NK-92 (cell line): ENCODE data around the gene ZFYVE28.

Experiments used
- DNase-seq: peaks from one replicate; lab custom pipeline; 2025; ENCODE audit not compliant: unreplicated experiment; lab: John Stamatoyannopoulos, UW

ZFYVE28 gene

DNA sequence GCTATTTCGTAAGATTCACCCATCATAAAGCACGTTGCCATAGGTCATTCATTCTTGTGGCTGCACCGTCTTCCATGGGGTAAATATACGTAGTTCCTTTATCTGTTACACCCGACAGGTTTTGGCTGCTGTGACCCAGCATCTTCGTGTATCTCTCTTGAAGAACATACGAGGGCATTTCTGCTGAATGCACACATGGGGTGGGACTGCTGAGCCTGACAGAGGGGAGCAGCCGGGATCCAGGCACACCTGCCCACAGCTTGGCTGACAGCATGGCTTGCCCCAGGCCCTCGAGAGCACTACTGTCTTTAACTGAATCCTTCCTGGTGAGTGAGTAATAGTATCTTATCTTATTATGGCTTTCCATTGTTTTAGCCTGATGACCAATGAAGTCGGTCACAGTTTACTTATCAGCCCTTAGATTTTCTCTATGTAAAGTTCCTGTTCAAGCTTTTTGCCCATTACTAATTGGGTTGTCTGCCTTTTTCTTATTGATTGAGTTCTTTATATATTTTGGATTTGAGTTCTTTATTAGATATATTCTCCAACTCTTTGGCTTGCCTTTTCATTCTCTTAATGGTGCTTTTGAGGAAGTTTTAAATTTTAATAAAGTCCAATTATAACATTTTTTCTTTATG is 111.6 kb downstream of the ZFYVE28 start:
- no peak for DNase-seq

DNA sequence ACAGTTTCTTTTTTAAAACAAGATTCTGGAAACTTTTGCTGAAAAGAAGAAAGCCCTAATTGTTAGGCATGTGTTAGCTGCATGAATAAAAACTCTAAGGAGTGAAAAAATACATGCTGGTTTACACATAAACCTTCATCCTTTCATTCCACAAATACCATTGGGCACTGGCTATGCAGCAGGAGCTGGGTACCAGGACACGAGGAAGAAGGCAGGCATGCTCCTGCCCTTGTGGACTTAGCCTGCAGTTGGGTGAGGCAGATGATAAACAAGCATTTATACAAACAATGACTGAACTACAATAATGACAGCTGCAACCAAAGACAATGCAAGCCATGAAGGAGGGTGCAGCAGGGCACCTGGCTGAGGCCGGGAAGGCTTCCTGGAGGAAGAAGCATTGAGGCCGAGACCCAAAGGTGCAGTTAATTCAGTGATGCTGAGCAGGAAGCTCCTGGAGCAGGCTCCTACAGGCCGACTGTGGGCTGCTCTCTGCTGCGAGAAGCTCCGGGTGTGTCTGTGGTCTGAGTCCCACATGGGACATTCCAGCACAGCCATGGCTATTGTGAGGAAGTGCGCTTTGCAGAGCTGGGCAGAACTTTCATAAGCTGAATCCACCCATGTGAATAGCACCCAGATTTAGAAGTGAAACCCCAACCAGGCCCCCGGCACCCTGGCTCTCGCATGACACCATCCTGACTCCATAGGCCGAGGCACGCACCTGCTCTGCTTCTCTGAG is 112.5 kb downstream of the ZFYVE28 start:
- DNase-seq: no peak

DNA sequence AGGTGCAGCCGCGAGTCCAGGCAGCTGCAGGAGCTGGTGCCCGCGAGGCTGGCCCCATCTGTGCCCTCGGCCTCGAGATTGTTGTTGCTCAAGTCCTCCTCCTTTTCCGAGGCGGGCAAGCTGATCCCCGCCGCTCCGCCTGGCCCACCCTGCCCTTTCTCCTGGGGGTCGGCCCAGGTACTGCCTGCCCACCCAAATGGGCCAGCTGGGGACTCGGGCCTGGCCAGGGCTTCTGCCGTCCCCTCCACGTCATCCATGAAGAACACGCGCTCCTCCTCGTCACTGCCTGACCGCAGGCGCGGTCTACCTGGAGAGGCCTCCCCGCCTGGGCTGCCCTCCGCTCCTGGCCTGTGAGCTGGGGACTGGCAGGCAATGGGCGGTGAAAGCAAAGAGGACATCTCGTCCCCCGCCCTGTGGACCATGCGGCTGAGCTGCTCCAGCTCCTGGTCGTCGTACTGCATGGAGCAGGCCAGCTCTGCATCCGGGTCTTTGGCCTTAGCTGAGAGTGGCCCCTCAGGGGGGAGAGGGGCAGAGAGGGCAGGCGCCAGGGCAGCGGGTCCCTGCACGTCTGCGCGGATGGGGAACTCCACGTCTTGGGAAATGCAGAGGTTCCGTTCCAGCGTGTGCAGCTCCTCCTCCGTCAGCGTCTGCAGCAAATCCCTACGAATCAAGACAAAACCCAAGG is 113.4 kb downstream of the ZFYVE28 start:
- DNase-seq: no peak

DNA sequence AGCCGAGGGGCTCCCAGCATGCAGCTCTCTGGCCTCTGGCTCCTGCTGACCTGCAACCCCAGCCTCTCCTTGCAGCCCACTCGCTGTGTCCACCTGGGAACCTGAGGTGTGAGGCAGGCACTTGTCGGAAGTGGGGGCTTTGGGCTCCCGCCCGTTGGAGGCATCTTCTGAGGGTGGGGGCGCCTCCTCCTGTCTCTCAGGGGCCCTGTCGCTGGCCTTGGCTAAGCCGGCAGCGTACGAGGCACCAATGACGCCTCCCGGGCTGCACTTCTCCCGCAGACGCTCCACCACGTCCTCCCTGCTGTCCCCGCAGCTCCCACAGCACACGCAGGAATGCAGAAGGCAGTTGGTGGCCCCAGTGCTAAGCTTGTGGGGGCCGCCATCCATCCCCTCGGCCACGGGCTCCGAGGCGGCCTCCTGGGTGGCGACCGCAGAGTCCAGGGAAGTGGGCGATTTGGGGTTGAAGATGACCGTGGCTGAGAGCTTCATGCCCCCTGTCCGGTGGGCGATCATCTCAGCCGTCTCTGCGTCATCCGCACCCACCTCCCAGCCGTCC is 114.0 kb downstream of the ZFYVE28 start:
- DNase-seq: no peak

DNA sequence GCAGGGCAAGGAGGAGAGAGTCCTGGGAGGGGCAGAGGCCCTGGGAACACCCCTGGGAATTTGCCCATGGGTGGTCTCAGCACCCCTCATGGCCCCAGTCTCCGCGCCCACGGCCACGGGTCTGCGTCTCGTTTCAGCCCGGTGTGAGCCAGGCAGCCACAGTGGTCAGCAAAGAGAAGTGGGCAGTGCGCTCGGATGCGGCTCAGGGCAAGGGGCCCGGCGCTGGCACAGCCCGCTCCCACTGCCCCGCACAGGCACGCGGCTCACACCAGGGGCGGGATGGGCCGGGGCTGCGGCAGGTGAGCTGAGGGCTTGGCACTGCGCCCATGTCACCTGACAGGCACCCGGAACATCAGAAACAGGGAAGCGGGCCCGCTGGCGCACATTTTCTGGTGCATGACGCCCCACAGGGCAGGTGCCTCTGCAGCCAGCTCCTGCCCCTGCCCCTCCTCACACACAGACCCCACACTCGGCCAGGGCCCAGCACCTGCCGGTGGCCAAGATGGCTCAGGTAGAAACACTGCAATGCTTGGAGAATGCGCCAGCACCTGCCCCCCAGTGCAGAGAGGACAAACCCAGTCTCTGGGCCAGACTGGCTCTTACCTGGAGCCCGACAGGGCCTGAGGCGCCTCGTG is 114.6 kb downstream of the ZFYVE28 start:
- DNase-seq: no peak

DNA sequence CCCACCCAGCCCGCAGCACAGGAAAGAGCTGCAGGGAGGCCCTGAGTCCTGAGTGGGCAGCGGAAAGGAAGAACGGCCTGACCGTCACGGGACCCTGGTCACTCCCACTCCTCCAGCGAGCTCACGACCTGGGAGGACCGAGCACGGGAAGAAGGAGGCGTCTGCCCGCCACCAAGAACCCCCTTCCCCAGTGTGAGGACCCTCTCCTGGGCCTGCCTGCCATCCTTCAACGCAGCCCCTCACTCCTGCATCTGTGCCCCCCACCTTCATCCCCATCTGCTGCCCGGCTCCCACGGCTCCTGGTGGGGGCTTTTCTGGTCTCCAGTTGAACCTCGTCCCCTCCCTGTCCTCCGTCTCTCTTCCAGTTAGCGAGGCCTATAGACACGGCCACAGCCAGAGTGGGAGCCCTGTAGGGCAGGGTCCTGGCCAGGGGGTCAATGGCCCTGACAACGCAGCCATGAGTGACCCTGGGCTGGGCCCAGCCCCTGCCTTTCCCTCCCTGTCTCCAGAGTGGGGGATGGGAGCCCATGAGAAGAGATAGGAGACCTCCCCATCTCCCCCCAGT is 115.2 kb downstream of the ZFYVE28 start:
- DNase-seq: no peak

DNA sequence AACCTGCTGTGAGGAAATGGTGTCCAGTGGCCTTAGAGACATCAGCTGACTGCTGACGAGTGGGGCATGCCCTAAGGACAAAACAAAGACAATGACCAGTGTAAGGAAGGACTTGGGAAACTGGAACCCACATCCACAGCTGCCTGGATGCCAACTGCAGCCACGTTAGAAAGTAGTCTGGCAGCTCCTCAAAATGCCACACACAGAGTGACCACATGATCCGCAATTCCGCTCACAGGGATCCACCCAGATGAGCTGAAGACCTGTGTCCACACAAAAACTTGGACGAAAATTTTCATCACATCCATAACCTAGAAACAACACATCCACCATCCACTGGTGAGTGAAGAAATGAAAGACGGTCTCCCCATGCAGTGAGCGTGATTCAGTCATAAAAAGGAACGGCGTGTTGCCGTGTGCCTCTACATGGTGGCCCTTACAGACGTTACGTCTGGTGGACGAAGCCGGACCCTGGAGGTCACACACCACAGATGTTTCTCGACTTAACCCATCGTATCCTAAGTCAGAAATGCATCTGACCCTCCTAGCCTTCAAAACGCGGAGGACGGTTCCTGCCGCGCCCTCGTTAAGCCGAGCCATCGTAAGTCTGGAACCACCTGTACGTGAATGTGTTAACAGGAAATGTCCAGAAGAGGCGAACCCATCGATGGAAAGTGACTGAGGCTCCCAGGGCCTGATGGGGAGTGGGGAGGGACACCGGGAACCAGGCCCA is 115.9 kb downstream of the ZFYVE28 start:
- no peak for DNase-seq

DNA sequence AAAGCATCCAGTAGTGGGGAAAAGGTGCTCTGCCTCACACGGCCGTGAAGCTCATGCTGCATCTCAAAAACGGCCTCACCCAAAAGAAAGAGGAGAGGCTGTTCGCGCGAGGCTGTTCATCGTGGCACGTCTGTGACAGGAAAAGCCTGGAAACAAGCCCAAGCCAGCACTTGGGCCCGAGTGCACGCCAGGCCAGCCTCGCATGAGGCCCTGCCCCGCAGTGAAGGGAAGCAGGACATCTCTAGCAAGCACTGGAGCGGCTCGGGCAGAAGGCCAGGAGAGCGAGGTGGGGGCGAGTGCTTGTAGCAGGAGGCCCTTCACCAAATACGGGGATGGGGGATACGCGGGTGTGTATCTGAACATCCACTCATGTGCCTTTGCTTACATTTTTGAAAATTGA is 116.6 kb downstream of the ZFYVE28 start:
- no peak for DNase-seq

DNA sequence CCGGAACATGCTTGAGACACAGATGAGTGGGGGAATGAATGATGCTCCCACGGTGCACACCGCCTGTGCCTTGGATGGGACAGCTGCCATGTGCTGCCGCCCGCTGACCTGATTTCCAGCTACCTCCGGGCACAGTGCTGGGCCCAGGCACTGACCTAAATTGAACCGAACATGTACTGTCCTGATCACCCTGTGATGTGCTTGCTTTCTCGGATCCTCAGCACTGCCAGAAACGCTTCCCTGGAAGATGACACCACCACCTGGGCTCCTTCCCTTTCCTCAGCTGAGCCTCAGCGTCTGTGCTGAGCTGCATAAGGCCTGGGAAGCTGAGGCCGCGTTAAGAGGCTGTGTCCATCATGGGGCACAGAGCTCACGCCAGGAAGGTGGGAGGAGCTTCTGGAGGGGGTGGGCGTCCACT is 117.2 kb downstream of the ZFYVE28 start:
- no peak for DNase-seq

DNA sequence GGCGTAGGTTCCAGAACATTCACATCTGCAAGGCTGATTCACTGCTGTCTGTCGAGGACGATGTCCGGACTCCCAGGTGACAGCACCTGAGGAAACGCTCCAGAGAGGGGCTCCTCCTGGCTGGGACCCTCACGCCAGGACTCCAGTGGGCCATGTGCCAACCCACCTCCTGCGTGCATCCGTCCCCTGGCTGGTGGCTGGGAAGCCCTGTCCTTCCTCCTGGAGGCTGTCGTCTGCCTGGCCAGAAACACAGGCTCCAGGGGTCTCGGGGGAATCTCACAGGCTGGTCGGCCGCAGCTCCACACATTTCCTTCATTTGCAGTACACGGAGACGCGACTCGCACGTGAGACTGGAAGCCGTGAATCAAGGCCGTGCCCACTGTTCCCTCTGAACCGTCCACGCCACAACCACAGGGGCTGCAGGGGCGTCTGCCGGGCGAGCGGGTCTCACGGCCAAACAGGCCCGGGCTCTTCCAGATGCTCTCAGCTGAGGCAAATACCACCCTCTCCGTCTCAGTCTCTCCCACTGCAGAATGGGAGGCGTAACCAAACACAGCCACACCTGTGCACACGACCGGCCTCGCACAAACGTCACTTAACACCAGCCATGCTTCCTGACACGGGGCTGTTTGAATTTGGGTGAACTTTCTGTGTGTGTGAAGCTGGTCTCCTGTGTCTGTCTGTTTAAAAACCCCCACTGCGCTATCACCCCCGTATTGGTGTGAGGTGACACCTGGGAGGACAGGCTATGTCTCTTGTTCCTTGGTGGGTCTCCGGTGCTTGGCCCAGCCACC is 117.8 kb downstream of the ZFYVE28 start:
- DNase-seq: no peak

DNA sequence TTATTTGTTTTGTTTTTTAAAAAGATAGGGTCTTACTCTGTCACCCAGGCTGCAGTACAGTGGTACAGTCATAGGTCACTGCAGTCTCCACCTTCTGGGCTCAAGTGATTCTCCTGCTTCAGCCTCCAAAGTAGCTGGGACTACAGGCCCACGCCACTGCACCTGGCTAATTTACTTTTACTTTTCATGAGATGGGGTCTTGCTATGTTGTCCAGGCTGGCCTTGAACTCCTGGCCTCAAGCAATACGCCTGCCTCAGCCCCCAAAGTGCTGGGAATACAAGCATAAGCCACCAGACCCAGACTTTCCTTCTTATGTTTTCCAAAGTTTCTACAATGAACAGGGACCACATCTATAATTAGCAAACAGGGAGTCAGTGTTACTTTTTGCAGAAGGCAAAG is 118.7 kb downstream of the ZFYVE28 start:
- DNase-seq: no peak

DNA sequence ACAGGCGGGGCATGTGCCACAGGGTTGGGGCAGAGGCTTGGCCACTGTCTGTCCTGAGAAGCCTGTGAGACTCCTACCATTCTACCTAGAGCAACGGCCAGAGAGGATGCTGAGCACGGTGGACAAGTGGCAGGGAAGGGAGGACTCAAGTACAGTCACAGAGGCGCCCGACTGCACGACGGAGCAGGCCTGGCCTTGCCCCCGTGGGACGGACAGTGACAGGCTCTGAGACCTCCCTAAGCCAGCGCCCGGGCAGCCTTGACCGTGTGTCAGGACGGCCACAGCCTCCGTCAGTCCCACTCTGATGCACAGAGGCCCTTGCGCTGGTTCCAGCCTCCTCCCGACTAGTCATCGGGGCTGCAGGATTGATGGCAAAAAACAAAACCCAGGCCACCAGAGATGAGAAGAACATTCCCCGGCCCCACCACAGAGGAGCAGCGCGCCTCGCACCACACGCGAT is 119.9 kb downstream of the ZFYVE28 start:
- DNase-seq: no peak

DNA sequence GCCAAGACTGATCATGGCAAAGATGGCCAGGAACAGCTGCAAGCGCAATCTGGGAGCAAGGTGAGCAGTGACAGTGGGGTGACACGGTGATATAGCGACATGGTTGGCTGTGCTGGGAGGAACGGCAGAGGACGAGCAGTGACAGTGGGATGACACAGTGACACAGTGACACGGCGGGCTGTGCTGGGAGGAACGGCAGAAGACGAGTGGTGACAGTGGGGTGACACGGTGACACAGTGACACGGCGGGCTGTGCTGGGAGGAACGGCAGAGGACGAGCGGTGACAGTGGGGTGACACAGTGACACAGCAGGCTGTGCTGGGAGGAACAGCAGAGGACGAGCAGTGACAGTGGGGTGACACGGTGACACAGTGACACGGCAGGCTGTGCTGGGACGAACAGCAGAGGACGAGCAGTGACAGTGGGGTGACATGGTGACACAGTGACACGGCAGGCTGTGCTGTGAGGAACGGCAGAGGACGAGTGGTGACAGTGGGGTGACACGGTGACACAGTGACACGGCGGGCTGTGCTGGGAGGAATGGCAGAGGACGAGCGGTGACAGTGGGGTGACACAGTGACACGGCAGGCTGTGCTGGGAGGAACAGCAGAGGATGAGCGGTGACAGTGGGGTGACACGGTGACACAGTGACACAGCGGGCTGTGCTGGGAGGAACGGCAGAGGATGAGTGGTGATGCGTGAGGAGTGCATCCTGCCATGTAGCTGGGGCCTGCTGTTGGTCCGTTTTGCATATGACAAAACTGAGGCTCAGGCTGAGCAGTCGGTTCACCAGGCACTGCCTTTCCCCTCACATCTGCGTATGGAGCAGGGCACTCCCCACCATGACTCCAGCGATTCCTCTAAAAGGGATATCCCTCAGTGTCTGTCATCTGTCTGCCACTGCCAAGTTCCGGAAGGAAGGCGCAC is 120.6 kb downstream of the ZFYVE28 start:
- no peak for DNase-seq

DNA sequence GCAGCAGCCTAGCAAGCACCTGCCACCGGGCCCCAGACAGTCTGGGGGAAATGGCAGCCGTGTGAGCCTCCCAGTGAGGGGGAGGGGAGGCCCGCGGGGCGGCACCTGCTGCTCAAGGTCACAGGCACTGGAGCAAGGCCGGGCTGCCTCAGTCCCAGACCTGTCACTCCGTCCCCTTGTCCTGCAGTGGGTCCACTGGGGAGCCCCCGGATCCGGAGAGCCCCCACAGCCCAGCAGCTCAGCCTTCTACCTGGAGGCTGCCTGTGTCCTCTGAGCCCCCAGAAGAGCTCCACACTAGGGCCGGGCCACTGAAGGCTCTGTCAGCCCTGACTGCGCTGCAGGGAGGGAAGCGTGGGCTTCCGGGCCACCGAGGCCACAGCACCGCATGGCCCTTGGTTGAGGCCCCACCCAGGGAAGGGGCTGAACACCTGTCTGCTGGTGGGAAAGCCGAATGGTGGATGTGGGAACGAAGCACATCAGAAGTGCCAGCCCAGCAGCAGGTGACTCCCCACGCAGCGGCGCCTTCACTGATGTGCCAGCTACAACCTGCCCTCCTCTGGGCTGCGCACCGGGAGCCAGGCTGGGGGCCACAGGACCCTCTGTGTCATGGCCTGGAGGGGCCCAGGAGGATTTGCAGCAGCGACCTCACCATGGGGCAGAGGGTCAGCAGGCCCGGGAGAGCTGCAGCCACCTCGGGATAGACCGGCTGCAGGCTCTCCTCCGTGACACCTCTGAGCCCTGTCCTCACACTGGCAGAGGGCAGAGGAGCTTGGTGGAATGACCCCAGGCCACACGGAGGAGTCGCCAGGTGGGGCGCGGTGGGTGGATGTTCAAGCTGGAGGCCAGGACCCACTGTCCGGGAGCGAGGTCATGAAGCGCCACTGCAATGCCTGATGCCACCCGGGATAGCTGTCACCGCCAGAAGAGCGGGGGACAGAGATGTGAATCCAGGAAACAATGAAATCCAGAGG is 121.5 kb downstream of the ZFYVE28 start:
- DNase-seq: no peak

DNA sequence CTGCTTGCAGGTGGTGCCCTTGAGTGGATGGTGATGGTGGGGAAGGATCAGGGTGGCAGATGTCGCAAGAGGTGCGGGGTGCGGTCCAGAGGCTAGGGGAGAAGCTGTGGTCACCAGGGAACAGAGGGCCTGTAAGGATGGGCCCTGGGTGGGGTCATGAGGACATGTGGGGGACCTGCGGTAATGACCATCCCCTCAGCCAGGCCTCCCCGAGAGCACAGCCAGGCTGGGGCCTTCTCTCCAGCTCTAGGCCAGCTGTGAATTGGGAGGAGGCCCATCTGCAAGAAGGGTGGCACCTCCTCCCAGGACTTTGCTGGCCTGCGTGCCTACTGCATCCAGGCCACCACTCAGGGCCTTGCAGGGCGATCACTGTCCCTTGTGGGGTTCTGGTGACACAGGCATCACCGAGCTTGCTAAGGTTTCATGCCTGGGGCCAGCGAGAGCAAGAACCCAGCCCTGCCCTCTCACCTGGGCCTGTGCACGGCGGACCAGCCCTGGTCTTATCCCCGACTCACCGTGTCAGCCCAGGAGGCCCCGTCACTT is 122.5 kb downstream of the ZFYVE28 start:
- DNase-seq: no peak

DNA sequence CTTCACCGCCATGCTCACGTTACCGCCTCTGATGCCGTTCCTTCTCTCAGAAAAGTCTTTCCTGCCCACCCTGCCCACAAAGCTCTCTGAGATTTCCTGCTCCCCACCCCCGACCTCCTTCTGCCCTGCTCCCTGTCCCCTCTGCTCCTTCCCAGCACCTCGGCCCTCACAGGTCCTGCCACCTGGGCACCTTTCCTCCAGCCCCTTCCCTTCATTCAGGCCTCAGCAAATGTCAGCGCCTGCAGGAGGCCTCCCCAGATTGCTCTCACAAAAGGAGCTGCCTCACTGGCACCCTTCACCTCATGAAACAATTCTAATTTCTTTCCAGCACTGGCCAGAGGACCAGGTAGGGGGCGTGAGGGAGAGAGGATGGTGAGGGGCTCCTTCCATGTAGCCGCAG is 122.9 kb downstream of the ZFYVE28 start:
- no peak for DNase-seq

DNA sequence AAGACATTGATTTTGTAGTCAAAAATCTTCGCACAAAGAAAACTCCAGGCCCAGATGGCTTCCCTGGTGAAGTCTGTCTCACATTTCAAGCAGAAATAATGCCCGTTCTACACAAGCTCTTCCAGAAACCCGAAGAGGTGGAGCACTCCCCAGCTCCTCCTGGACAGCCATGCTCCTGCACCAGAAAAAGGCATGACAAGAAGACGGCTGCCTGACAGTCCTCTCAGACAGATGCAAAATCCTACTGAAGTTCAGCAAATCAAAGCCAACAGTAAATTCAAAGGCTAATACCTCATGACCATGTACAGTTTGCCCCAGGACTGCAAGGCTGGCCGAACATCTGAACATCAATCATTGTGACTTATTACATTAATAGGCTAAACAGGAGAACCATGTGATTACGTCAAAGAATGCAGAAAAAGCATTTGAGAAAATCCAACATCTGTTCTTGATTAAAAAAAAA is 125.8 kb downstream of the ZFYVE28 start:
- no peak for DNase-seq
